Stimulated activated CD4-positive, alpha-beta T cell treated with anti-CD3 and anti-CD28 coated beads, Interleukin-1b, Interleukin-23, amount 100 ng/mL, for 4 hours (primary cell): ENCODE measurements around the gene BTBD10.

Source experiments
- DNase-seq, 2 donors: peaks; one replicate each; pipeline ENCODE4 v3.0.0-alpha.2; 2020; ENCODE audit warnings: low read depth in 2 of 2

BTBD10 gene

GRCh38 chr11:13339195-13340153, 123.5 kb downstream of the BTBD10 start:
- no peak for DNase-seq

GRCh38 chr11:13338427-13339069, 124.5 kb downstream of the BTBD10 start:
- DNase-seq, result no peak

DNA sequence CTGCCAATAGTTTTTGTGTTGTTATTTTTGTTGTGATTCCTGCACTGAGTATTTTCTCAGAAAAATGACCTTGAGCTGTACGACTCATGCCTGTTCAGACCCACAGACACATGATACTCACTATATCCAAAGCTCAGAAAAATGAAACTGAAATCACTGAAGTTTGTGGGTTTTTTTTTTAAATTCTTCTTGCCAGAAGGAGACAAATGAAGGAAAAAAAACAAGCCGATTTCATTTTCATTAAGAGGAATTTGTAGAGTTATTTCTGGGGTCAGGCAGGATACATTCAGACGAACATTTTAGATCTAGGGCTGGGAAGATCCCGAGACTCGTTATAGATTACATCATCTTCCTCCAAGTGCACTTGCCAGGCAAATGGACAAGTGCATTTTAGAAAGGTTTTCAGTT, 125.0 kb downstream of the BTBD10 start:
- DNase-seq, result no peak
